Measurements from ENCODE around the gene SLC3A2. TPM values are rescaled to one million over a fixed set of nuclear protein-coding genes. Genes with fewer than 3 reads are reported as not detected.
A peak's percentile ranks its signal among the peaks of the same experiment; 100 is the strongest.

The SLC3A2 gene
- total RNA-seq, 1 donor from 2014 or later, result 1,548 TPM

DNA sequence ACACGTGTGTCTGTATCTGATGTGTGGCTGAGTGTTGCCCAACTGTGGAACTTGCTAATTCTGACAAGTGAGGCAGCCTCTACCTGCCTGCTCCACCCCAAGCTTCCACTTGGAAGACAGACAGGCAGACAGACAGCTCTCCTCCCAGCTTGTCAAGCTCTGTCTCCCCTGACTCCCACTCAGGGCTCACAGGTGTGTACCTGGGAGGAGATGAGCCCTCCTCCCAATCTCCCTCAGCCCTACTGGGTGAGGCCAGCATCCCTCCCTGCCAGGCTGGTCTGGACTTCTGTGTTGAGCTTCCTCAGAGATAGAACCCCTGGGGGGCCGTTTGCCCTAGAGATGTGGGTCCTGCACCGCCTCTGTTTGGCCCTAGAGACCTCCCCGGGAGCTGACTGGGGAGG lies 41.5 kb downstream of the SLC3A2 start:
- no peaks in the 10 kb centered on the region for H3K36me3 ChIP-seq (ENCODE audit: control insufficient read depth, insufficient read depth, low read length)
- peaks cover 50% of the 10 kb centered on the region for H3K27me3 ChIP-seq (ENCODE audit: control insufficient read depth, insufficient read depth, low read length)
- FAIRE-seq (peak; percentile 32), DNase-seq (ENCODE audit: low read depth) (peak; percentile 13)
- TF ChIP-seq, protein P1, sequence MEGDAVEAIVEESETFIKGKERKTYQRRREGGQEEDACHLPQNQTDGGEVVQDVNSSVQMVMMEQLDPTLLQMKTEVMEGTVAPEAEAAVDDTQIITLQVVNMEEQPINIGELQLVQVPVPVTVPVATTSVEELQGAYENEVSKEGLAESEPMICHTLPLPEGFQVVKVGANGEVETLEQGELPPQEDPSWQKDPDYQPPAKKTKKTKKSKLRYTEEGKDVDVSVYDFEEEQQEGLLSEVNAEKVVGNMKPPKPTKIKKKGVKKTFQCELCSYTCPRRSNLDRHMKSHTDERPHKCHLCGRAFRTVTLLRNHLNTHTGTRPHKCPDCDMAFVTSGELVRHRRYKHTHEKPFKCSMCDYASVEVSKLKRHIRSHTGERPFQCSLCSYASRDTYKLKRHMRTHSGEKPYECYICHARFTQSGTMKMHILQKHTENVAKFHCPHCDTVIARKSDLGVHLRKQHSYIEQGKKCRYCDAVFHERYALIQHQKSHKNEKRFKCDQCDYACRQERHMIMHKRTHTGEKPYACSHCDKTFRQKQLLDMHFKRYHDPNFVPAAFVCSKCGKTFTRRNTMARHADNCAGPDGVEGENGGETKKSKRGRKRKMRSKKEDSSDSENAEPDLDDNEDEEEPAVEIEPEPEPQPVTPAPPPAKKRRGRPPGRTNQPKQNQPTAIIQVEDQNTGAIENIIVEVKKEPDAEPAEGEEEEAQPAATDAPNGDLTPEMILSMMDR (IDR thresholded peaks at IDR 0.05; ENCODE audit: insufficient read depth, low read length, severe bottlenecking), result no peak
- no peak overlapping the region for H3K4me3 ChIP-seq (ENCODE audit: low read depth, low read length)

DNA sequence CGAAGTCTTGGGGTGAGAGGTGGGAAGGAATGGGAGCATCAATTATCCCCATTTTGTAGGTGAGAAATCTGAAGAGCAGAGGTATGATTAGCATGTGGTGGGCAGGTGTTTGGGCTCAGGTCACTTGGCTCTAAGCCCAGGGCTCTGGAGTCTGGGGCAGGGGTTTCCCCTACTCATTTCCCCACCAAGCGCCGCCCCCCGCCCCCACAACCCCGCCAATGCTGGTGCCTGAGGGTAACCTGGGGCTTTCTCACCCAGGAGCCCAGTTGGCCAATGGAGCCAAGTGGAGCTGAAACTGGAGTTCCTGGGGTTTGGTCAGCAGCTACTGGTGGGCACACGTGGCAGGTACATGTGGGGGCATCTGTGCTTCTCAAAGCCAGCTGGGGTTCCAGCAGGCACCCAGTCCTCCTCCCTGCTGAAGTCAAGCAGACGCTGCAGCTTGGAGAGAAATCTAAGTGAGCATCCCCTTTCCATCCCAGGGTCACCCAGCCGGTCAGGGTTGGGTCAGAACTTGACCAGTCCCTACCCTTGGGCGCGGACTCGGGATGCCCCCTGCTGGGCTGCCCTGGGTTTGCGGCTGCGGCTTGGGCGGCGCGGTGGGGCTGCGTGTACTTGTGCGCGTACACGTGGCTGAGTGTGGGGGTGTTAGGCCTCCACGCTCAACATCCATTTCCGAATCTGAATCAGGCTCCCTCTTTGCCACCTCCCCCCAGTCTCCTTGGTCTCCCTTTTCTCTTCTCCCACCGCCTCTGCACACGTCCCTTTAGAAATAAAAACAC lies 42.1 kb downstream of the SLC3A2 start:
- Histone ChIP-seq H3K27me3 (ENCODE audit: control insufficient read depth, insufficient read depth, low read length) (peaks cover 56% of the 10 kb centered on the region), H3K36me3 (ENCODE audit: control insufficient read depth, insufficient read depth, low read length) (no peaks in the 10 kb centered on the region), H3K4me3 (ENCODE audit: low read depth, low read length) (no peak overlapping the region)
- DNase-seq (ENCODE audit: low read depth), result no peak
- FAIRE-seq, result no peak
- TF ChIP-seq, protein P1 (IDR thresholded peaks at IDR 0.05; ENCODE audit: insufficient read depth, low read length, severe bottlenecking), result peak; percentile 41

DNA sequence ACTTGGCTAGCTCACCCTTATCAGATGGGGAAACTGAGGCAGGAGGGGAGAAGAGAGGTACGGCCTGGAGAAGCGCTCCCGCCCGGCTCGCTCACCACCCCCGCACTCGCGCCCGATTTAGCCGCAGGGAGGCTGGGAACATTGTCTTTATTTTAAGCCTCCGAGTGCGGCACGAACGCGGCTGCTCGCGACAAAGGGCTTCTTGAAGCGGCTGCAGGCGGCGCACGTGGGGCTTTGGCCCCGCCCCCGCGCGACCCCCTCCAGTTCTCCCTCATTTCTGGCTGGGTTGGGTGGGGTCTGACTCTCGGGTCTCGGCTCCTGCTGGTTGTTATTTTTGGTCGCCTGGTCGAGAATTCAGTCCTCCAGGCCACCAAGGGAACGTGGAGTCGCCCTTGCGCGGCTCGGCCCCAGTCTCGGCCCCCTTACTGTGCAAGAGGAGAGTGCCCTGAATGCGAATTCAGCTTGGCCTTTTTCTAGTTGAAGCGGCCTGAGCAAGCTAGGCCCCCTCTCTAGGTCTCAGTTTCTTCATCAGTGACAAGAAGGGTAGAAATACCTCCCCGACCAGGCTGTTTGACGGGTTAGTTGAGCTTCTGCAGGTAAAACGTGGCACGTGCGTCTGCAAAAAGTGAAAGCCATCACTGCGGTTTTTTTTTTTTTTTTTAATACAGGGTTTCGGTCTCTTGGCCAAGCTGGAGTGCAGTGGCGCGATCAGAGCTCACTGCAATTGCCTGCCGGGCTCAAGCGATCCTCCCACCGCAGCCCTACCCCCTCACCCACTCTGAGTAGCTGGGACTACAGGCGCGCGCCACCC lies 43.1 kb downstream of the SLC3A2 start:
- peaks cover 61% of the 10 kb centered on the region for H3K27me3 ChIP-seq (ENCODE audit: control insufficient read depth, insufficient read depth, low read length)
- FAIRE-seq (no peak), DNase-seq (ENCODE audit: low read depth) (no peak)
- TF ChIP-seq, protein P1 (IDR thresholded peaks at IDR 0.05; ENCODE audit: insufficient read depth, low read length, severe bottlenecking), result no peak
- no peak overlapping the region for H3K4me3 ChIP-seq (ENCODE audit: low read depth, low read length)
- no peaks in the 10 kb centered on the region for H3K36me3 ChIP-seq (ENCODE audit: control insufficient read depth, insufficient read depth, low read length)

DNA sequence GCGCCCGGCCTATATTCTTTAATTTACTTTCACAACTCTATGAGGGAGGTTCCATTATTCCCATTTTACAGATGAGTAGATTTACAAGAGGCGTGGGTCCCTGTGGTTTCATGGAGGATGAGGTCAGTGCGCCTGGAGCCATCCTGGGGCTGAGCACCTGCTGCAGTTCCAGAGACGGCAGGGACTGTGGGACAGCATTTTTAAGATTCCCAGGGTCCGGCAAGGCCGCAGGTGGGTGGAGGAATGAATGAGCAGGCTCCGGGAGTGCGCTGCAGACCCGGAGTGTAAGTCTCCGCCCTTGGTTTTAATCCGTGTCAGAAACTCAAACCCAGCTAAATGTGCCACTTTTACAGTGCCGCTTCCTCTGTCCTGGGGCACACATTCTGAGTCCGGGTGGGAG lies 44.6 kb downstream of the SLC3A2 start:
- no peak for DNase-seq (ENCODE audit: low read depth)
- Histone ChIP-seq H3K27me3 (ENCODE audit: control insufficient read depth, insufficient read depth, low read length) (peaks cover 59% of the 10 kb centered on the region), H3K36me3 (ENCODE audit: control insufficient read depth, insufficient read depth, low read length) (no peaks in the 10 kb centered on the region), H3K4me3 (ENCODE audit: low read depth, low read length) (no peak overlapping the region)
- TF ChIP-seq, protein P1 (IDR thresholded peaks at IDR 0.05; ENCODE audit: insufficient read depth, low read length, severe bottlenecking), result no peak
- no peak for FAIRE-seq

DNA sequence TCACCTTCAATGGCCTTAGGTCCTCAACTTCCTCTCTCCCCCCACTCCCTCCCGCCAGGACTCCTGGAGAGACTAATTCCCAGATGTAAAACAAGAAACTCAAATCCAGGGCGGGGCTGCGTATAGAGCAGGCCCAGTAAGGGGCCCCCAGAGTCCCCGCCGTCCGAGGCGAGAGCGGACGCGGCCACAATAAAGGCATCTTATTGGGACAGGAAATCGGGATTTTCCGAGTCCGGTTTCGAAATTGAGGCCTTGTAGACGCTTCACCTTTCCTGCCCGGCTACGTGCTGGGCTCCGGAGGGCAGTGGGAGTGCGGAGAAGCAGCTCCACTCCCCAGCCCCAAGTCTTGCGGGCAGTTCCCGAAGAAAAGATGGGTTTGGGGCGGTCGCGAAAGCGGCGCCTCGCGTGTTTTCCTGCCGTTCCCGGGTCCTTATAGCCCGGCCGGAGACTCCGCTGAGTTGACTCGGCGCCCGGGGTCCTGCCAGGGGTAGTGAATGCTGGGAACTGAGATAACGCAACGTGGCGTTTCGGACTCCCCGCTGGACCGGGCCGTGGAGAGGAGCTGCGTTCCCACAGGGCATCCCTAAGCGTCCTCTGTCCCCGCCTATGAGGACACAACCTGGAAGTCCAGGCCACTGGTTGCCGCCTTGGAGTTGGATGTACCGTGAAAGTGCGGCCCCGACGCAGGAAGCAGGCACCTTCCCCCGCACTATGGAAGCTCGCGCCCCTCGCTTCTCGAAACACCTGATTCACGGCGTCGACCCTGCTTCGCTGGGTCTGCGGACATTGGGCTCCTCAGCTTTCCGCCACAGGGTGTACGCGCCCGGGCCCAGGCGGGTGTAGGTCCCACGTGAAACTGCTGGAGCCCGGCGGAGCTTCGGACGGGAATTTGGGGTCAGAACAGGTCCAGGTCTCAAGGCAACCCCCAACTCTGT lies 45.3 kb downstream of the SLC3A2 start:
- DNase-seq (ENCODE audit: low read depth), result no peak
- Histone ChIP-seq H3K4me3 (ENCODE audit: low read depth, low read length) (no peak overlapping the region), H3K36me3 (ENCODE audit: control insufficient read depth, insufficient read depth, low read length) (no peaks in the 10 kb centered on the region), H3K27me3 (ENCODE audit: control insufficient read depth, insufficient read depth, low read length) (peaks cover 57% of the 10 kb centered on the region)
- FAIRE-seq, result no peak
- TF ChIP-seq, protein P1 (IDR thresholded peaks at IDR 0.05; ENCODE audit: insufficient read depth, low read length, severe bottlenecking), result no peak

All from bronchial epithelial cell (primary cell).